HG03097 (cell line): ENCODE measurements around the gene TRIM44.
A peak's percentile ranks its signal among the peaks of the same experiment; 100 is the strongest.

Experiments
- ATAC-seq: cut with Tn5 transposase; IDR thresholded peaks from one replicate; pipeline ENCODE4 v1.9.1; 2021; ENCODE audit not compliant: unreplicated experiment, low FRiP score

The TRIM44 gene

GRCh38 chr11:35662649-35663407 is at the start of gene TRIM44:
TSS of gene TRIM44 (plus strand) at chr11:35662775. CDS start at chr11:35663112, 337 bp downstream.
- peak; percentile 83 for ATAC-seq

DNA sequence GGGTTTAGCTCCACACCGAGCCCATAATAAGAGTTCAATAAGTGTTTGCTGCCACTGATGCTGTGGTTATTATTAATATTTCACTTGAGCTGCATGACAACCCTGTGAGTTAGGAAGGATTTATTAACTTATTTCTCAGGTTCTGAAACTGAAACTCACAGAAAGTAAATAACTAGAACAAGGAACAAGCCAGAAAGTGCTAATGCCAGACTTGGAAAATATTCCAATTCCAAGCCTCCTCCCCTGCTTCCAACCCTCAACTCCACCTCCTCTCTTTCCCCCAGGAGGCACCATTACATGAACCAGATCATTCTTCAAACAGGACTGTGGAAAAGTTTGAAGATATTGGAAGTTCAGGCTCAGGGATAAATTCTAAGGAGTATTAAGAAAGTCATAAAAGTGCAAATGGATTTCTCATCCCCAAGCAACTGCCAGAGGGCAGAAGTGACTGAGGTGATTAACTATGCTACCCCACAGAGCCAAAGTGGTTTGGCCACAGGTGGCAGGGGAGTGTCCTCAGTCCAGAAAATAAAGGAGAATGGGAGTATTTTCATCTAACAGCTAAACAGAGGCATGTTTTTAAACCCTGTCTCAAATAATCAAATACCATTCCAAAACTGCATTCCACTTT is 47.5 kb upstream of the TRIM44 start:
- ATAC-seq = no peak

DNA sequence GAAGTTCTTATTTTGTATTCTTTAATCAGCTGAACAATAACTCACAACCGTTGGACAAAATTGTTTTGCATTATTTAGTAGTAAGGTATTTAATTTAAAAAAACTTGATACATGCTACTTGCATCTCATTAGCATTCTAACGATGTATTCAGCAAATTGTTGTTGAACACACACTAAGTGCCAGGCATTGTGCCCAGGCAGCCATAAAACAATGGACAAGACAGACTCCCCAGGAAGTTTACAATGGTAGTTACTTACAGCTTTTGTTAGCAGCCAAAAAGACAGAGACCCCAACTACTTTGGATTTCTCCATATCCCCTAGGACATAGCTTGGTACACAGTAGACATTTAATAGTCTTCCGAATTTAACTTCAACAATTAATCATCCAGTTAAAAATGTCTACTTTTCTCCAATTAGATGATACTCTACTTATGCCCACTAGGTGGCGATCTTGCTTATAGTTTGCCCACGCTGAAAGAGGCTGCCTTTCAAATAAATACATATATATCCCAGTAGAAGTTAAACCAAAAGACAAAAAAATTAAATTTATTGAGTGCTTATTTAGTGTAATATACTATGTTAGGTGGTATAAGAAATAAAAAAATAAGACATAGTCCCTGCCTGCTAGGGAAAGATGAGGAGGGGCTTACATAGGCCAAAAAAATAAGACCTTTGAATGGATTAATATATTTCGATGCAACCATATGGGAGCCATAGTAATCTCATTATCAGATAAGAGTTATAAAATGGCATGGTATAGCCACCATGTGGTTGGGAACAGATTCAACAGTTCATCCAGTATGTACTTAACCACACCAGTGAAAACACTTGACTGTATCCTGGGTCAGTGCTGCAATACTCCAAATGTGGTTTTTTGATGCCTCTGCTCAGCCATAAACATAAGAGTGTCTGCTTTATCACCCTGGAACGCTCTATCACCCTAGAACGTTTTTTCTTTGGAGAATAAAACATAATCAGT is 46.4 kb upstream of the TRIM44 start:
- ATAC-seq = no peak

GRCh38 chr11:35617316-35617686 is 45.3 kb upstream of the TRIM44 start:
- ATAC-seq = no peak

- ATAC-seq = peak; percentile 32
Measured at GRCh38 chr11:35617687-35618496, 44.7 kb upstream of the TRIM44 start, which contains the start of gene FJX1. TSS of gene FJX1 (plus strand) at chr11:35618460. CDS start at chr11:35618637, 177 bp downstream.

- peak; percentile 33 for ATAC-seq
Measured at GRCh38 chr11:35618497-35619115, 44.0 kb upstream of the TRIM44 start.

- peak; percentile 23 for ATAC-seq
Measured at GRCh38 chr11:35619116-35619854, 43.3 kb upstream of the TRIM44 start.

GRCh38 chr11:35619855-35620640 is 42.5 kb upstream of the TRIM44 start:
- no peak for ATAC-seq

DNA sequence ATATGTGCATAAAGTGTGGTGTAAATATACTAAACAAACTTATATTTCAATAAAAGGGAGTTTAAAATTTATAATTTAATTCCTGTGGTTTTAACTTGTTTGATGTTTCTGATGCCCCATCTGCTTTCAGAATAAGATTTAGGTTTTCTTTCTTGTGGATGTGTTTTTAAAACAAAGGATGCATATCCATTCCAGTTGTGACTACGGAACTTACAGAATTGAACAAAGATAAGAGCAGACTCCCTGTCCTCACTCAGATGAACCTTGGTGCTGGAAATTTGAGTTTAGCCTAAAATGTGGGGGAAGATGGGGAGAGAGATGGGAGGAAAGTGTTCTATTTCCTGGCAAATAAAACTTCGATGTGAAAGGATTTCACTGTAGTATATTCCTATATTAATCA is 41.8 kb upstream of the TRIM44 start:
- ATAC-seq = no peak

DNA sequence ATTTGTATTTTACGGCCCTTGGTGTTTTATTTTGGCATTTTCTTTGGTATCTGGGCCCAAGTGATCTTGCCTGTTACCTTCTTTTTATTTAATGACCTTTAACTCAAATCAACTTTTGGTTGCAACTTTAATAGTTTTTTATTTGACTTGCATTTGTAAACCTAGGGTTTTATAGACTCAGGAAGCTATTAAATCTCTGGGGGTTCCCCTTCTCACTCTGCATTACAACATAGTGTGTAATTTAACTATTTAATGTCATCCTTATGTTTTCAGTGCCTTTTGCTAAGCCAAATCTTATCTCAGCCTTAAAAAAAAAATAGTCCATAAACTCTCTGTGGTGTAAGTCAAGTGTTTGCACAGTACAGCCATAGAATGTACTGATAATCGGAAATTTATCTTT is 41.0 kb upstream of the TRIM44 start:
- ATAC-seq = no peak

GRCh38 chr11:35622070-35622469 is 40.5 kb upstream of the TRIM44 start:
- no peak for ATAC-seq

- no peak for ATAC-seq
Measured at GRCh38 chr11:35623621-35624168, 38.9 kb upstream of the TRIM44 start.

- no peak for ATAC-seq
Measured at GRCh38 chr11:35624316-35624715, 38.3 kb upstream of the TRIM44 start.

DNA sequence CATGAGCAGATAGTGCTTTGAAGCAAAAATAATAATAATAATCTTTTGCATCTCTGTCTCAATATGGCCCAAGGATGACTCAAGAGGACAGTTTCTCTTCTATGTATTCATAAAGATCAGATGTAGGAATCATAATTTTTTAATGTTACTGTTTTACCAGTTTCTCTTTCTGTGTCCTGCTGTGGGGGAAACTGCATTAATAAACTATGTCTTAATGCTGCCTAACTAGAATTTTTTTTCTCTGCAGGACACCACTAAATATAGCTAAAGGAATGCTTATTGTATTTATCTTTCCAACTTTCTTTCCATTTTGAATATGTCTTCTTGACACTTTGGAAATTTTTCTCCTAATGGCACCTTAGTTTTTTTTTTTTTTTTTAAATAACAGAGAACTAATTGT is 37.8 kb upstream of the TRIM44 start:
- no peak for ATAC-seq

DNA sequence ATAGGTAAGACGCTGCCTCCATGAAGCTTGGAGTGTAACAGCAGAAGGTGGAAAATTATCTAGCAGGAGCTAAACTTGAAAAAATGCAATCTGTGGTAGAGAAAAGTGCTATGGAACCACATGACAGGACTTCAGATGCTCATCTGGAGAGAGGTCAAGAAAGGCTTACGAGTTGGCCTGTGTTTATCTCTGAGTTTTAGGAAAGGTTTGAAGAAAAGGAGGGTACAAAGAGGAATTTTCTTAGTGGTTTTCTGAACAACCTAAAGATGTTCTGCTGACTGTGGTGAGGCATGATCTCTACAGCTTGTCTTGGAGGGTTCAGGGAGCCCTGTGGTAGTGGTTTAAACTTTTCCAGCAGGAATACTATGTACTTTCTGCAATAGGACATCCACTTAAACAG is 36.1 kb upstream of the TRIM44 start:
- no peak for ATAC-seq

GRCh38 chr11:35629511-35629910 is 33.1 kb upstream of the TRIM44 start:
- ATAC-seq = no peak

DNA sequence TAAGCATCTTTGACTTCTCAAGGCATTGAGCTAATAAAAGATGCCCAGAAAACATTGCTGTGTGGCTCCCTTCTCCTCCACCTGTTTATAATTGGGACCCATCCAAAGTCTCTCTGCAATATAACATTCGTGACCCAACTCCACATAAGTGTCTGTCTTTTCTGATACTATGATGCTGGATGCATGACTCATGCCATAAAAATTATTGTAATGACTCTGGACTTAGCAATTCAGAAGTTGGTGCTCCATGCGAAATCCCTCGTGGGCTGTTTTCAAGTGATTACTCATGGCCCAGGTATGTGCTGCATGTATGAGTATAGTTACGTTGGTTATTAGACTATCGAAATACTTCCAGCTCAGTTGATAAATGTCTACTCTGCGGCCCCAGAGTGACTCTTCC is 32.7 kb upstream of the TRIM44 start:
- ATAC-seq = no peak

- no peak for ATAC-seq
Measured at GRCh38 chr11:35631891-35632290, 30.7 kb upstream of the TRIM44 start.
